Thyroid gland (tissue), 4 donors: ENCODE results near the gene CYP20A1. TPM values are rescaled to one million over a fixed set of nuclear protein-coding genes. Genes with fewer than 3 reads are reported as not detected.
"Not testable (repeated sequence)": the region's sequence is repeated elsewhere in the genome, so short reads cannot be mapped to it uniquely, and the experiment has no call there.

Experiments
- DNase-seq, 2 donors: peaks; one replicate each; pipeline ENCODE4 v3.0.0-alpha.2; 2019
- H3K27ac ChIP-seq, 3 donors: fragments of 200-600 bp; sonication (generic); 1 replicate in 2 of 3; 2 replicates in 1 of 3; pipeline ENCODE4 v1.5.1; 2016 to 2019; ENCODE audit warnings: mild to moderate bottlenecking in 1 of 3, moderate library complexity in 1 of 3
- H3K27me3 ChIP-seq: fragments of 200-600 bp; sonication (generic); one replicate; pipeline ENCODE4 v1.5.1; 2019
- H3K36me3 ChIP-seq, 2 donors: fragments of 200-600 bp; sonication (generic); one replicate each; pipeline ENCODE4 v1.5.1; 2016 to 2019
- H3K4me1 ChIP-seq, 2 donors: fragments of 200-600 bp; sonication (generic); one replicate each; pipeline ENCODE4 v1.5.1; 2017 to 2019
- H3K4me3 ChIP-seq, 3 donors: fragments of 200-600 bp; sonication (generic); replicated peaks in 1 of 3; 1 replicate in 2 of 3; 2 replicates in 1 of 3; pipeline ENCODE4 v1.5.1; 2016; ENCODE audit warnings: mild to moderate bottlenecking in 1 of 3
- H3K9me3 ChIP-seq: fragments of 200-600 bp; sonication (generic); one replicate; pipeline ENCODE4 v1.5.1; 2017
- CTCF ChIP-seq, 6 experiments: fragments of 200-600 bp in 3 of 6; fragments of 450-650 bp in 3 of 6; sonication (generic) in 3 of 6; IDR thresholded peaks; one replicate each; pipeline ENCODE4 v1.5.1; 2016 to 2019; ENCODE audit warnings: antibody characterized with exemption in 6 of 6, mild to moderate bottlenecking in 2 of 6, inconsistent platforms in 1 of 6, moderate library complexity in 1 of 6
- POLR2A ChIP-seq, 2 donors: fragments of 450-650 bp; IDR thresholded peaks; one replicate each; pipeline ENCODE4 v1.6.1; 2017; ENCODE audit warnings: antibody characterized with exemption in 2 of 2, mild to moderate bottlenecking in 2 of 2, moderate library complexity in 1 of 2
- WGBS, 2 donors: methylation state at CpG; one replicate each; pipeline ENCODE4 v1.1.5; 2017; 5-methylcytosine and 5-hydroxymethylcytosine counted together
- intact Hi-C: fragments of 100-400 bp; cut with DNase I; formaldehyde crosslinking; loops from one replicate; pipeline ENCODE4 v1.15.1; 2023
- total RNA-seq, 4 donors: library from RNA; depleted of rRNA; stranded (reverse); fragments of >200 nt; gene quantifications; one replicate each; pipeline ENCODE4 v1.2.3, GENCODE V29; 2016

The CYP20A1 gene
- total RNA-seq, 4 donors from 2014 or later: 41.4 to 59.5 (median 48.2) TPM

DNA sequence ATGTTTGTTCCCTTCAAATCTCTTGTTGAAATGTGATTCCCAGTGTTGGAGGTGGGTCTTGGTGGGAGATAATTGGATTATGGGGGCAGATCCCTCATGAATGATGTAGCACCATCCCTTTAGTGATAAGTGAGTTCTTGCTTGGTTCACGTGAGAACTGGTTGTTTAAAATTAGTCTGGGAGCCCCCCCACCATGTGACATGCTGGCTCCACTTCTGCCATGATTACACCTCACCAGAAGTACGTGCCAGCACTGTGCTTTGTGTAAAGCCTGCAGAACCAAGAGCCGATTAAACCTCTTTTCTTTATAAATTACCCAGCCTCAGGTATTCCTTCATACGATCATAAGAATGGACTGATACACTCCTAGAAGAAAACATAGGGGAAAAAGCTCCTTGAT is 99.5 kb downstream of the CYP20A1 start:
- Histone ChIP-seq H3K36me3 (no peaks in the 10 kb centered on the region), H3K4me1 (peaks cover 16 to 27% of the 10 kb centered on the region in 2 donors), H3K27ac (peak overlapping the region in 1 of 3 donors; percentile 86), H3K27me3 (no peaks in the 10 kb centered on the region), H3K9me3 (no peaks in the 10 kb centered on the region), H3K4me3 (no peak overlapping the region)
- no peak for TF ChIP-seq CTCF (IDR thresholded peaks at IDR 0.05)
- no peak for TF ChIP-seq POLR2A (IDR thresholded peaks at IDR 0.05)
- WGBS, 2 donors: 92 to 97% methylated on average over 4 of the region's 4 CpGs
- intact Hi-C loops: no loop called here
- DNase-seq: no peak

GRCh38 chr2:203340791-203341487 is 102.1 kb downstream of the CYP20A1 start:
- 73 to 74% methylated on average over 6 of the region's 6 CpGs for WGBS, 2 donors
- no peaks in the 10 kb centered on the region for H3K9me3 ChIP-seq
- H3K4me3 ChIP-seq: no peak overlapping the region
- intact Hi-C loops: no loop called here
- H3K4me1 ChIP-seq: peaks cover 16 to 22% of the 10 kb centered on the region in 2 donors
- H3K36me3 ChIP-seq: no peaks in the 10 kb centered on the region
- H3K27me3 ChIP-seq: no peaks in the 10 kb centered on the region
- DNase-seq: peak; percentile 39 to 52
- H3K27ac ChIP-seq: peak overlapping the region; percentile 83 to 94 (median 86)
- TF ChIP-seq CTCF (IDR thresholded peaks at IDR 0.05): no peak
- no peak for TF ChIP-seq POLR2A (IDR thresholded peaks at IDR 0.05)

DNA sequence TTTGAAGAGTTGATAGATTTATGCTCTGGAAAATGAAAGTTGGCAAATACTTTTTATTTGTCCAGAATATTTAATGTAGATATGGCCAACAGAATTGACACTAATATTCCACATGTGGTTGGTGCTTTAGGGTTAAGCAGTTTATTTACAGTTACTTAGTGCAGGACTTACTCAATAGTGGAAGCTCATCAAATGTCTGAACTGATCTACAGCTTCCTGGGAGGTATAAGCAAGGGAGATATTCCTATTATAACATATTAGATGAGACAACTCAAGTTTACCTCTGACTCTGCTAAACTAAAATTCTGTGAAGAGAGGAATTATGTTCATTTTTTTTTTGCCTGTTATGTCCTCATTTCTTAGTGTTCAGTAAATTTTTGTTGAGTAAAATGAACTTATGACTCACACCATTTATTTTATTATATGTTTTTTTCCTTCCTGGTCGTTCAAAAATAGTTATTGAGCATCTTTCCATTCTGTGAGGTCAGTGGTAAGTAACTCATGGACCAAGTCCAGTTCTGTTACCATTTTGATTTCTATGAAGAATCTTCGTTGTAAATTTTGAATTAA is 103.0 kb downstream of the CYP20A1 start:
- H3K27ac ChIP-seq: peak overlapping the region; percentile 83 to 94 (median 86)
- no peak overlapping the region for H3K4me3 ChIP-seq
- H3K27me3 ChIP-seq: no peaks in the 10 kb centered on the region
- H3K36me3 ChIP-seq: no peaks in the 10 kb centered on the region
- H3K4me1 ChIP-seq: peaks cover 16 to 20% of the 10 kb centered on the region in 2 donors
- intact Hi-C loops: no loop called here
- no peak for DNase-seq
- TF ChIP-seq POLR2A (IDR thresholded peaks at IDR 0.05): no peak
- TF ChIP-seq CTCF (IDR thresholded peaks at IDR 0.05): no peak
- 78 to 81% methylated on average over 2 of the region's 2 CpGs for WGBS, 2 donors
- no peaks in the 10 kb centered on the region for H3K9me3 ChIP-seq

DNA sequence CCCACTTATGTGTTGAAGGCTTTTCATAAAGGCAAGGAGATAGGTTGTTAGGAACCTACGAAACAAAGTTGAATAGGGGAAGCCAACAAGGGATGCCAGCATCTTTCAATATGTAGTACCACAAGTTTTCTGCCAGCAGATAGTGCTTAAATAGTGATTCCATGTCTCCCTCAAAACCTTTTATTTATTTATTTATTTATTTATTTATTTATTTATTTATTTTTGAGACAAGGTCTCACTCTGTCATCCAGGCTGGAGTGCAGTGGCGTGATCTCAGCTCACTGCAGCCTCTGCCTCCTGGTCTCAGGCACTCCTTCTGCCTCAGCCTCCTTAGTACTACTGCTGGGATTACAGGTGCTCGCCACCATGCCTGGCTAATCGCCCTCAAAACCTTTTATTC is 103.6 kb downstream of the CYP20A1 start:
- DNase-seq, H3K27me3 ChIP-seq, intact Hi-C loops, H3K4me3 ChIP-seq, H3K36me3 ChIP-seq, H3K9me3 ChIP-seq: not testable (repeated sequence)
- Histone ChIP-seq H3K4me1 (peaks cover 16 to 19% of the 10 kb centered on the region in 2 donors), H3K27ac (peak overlapping the region in 1 of 3 donors; percentile 86)
- 96 to 98% methylated on average over 4 of the region's 4 CpGs for WGBS, 2 donors

GRCh38 chr2:203344667-203345066 is 105.8 kb downstream of the CYP20A1 start:
- H3K27me3 ChIP-seq: no peaks in the 10 kb centered on the region
- H3K27ac ChIP-seq: no peak overlapping the region
- no peak overlapping the region for H3K4me3 ChIP-seq
- TF ChIP-seq CTCF (IDR thresholded peaks at IDR 0.05): no peak
- TF ChIP-seq POLR2A (IDR thresholded peaks at IDR 0.05): no peak
- H3K9me3 ChIP-seq: no peaks in the 10 kb centered on the region
- peaks cover 16 to 17% of the 10 kb centered on the region in 2 donors for H3K4me1 ChIP-seq
- no peaks in the 10 kb centered on the region for H3K36me3 ChIP-seq
- intact Hi-C loops: no loop called here
- WGBS, 2 donors: 96 to 97% methylated on average over 12 of the region's 12 CpGs
- DNase-seq: no peak
